SU-DHL-6 (cell line): ENCODE data around the gene TOP2B.

Experiments
- CTCF ChIP-seq: fragments of 200-600 bp; sonication (generic); IDR thresholded peaks from one replicate; pipeline ENCODE4 v1.5.1; 2017; ENCODE audit warnings: antibody characterized with exemption, mild to moderate bottlenecking, low read length, moderate library complexity; ENCODE audit not compliant: insufficient read depth, poor library complexity, severe bottlenecking
- EZH2phosphoT487 ChIP-seq: fragments of 200-600 bp; sonication (generic), shearing (Covaris generic); conservative IDR thresholded peaks from 2 replicates; pipeline ENCODE4 v1.6.1; 2018; ENCODE audit warnings: mild to moderate bottlenecking, antibody characterized with exemption, low read length, moderate library complexity, mixed read lengths

GRCh38 chr3:25673738-25674298 is 9.1 kb upstream of the TOP2B start:
- TF ChIP-seq CTCF, result no peak
- TF ChIP-seq EZH2phosphoT487, result no peak
